HCT116 (cell line): ENCODE measurements around the gene TNIK. TPM values are rescaled to one million over a fixed set of nuclear protein-coding genes. Genes with fewer than 3 reads are reported as not detected.

Experiments
- ATAC-seq: fragments of 200-7000 bp; cut with Tn5 transposase; 2 replicates; pipeline ENCODE4 v1.9.1; 2020; ENCODE audit warnings: mild to moderate bottlenecking, moderate library complexity
- BruUV-seq: library from RNA; stranded (reverse); fragments of 400-500 nt; replicated peaks from 2 replicates; lab custom pipeline; 2021; lab: Mats Ljungman, UMichigan
- CTCF ChIA-PET: fragments of 300-600 bp; sonication (Branson Sonifier 250); formaldehyde crosslinking; loops from one replicate; lab custom pipeline; 2021; ENCODE audit warnings: antibody characterized with exemption; lab: Charles Lee
- POLR2A ChIA-PET: fragments of 300-600, 350-600 bp; sonication (Branson Sonifier 250); formaldehyde crosslinking; loops from one replicate; lab custom pipeline; 2021; ENCODE audit warnings: antibody characterized with exemption; lab: Charles Lee
- RAD21 ChIA-PET, 2 experiments: fragments of 300-600 bp; sonication (Branson Sonifier 250); formaldehyde crosslinking; loops; one replicate each; lab custom pipeline; 2023; ENCODE audit warnings: low total read pairs in 2 of 2; ENCODE audit not compliant: uncharacterized antibody in 2 of 2, unreplicated experiment in 2 of 2, low non-redundant PET in 1 of 2; lab: Charles Lee
- DNase-seq: peaks from one replicate; pipeline ENCODE4 v3.0.0-alpha.2; 2010; ENCODE audit warnings: low read depth, low spot score
- H2AFZ ChIP-seq: fragments of 200-600 bp; shearing (Covaris generic), sonication (generic); 2 replicates; pipeline ENCODE4 v1.6.1; 2017; ENCODE audit warnings: low read depth, mixed run types, mixed read lengths, antibody characterized with exemption, low read length; ENCODE audit not compliant: poor library complexity, severe bottlenecking
- H3K27ac ChIP-seq: 2 replicates; pipeline ENCODE4 v1.5.1; 2012; ENCODE audit warnings: low read depth, low read length
- H3K27me3 ChIP-seq: fragments of 200-600 bp; sonication (generic); 2 replicates; pipeline ENCODE4 v1.6.1; 2016; ENCODE audit warnings: mixed run types, low read length, mixed read lengths; ENCODE audit not compliant: insufficient read depth
- H3K36me3 ChIP-seq, 2 experiments: fragments of 200-500 bp in 1 of 2; fragments of 200-600 bp in 1 of 2; sonication (Bioruptor generic) in 1 of 2; sonication (generic) in 1 of 2; 2 replicates each; pipeline versions ENCODE4 v1.5.1 to v1.6.1; 2014 to 2016; ENCODE audit warnings: low read length in 2 of 2, inconsistent platforms in 1 of 2, mixed read lengths in 1 of 2, mixed run types in 1 of 2; ENCODE audit not compliant: insufficient read depth in 2 of 2, control insufficient read depth in 1 of 2
- H3K4me1 ChIP-seq, 2 experiments: fragments of 200-600 bp in 1 of 2; sonication (generic) in 1 of 2; 2 replicates each; pipeline versions ENCODE4 v1.5.1 to v1.6.1; 2012 to 2017; ENCODE audit warnings: low read length in 2 of 2, inconsistent platforms in 1 of 2, mild to moderate bottlenecking in 1 of 2, mixed read lengths in 1 of 2, mixed run types in 1 of 2, moderate library complexity in 1 of 2; ENCODE audit not compliant: insufficient read depth in 2 of 2, control insufficient read depth in 1 of 2
- H3K4me2 ChIP-seq: fragments of 200-600 bp; sonication (generic); 2 replicates; pipeline ENCODE4 v1.6.1; 2017; ENCODE audit warnings: mixed run types, low read length, mixed read lengths
- H3K4me3 ChIP-seq, 2 experiments: fragments of 200-600 bp in 1 of 2; sonication (generic) in 1 of 2; replicated peaks in 1 of 2; 2 replicates each; pipeline ENCODE4 v1.5.1; 2011 to 2016; ENCODE audit warnings: low read length in 2 of 2, control low read depth in 1 of 2, low read depth in 1 of 2, mild to moderate bottlenecking in 1 of 2, mixed read lengths in 1 of 2, mixed run types in 1 of 2
- H3K79me2 ChIP-seq: fragments of 200-600 bp; sonication (generic); 2 replicates; pipeline ENCODE4 v1.6.1; 2017; ENCODE audit warnings: mild to moderate bottlenecking, mixed run types, low read length, moderate library complexity, mixed read lengths; ENCODE audit not compliant: insufficient read depth
- H3K9ac ChIP-seq: fragments of 200-600 bp; sonication (generic); 2 replicates; pipeline ENCODE4 v1.6.1; 2016; ENCODE audit warnings: low read length, mixed read lengths
- H3K9me2 ChIP-seq: fragments of 200-600 bp; sonication (generic), shearing (Covaris generic); 2 replicates; pipeline ENCODE4 v1.6.1; 2017; ENCODE audit warnings: mixed run types, mild to moderate bottlenecking, moderate library complexity; ENCODE audit not compliant: insufficient read depth
- H3K9me3 ChIP-seq, 2 experiments: fragments of 200-500 bp in 1 of 2; fragments of 200-600 bp in 1 of 2; sonication (Bioruptor generic) in 1 of 2; sonication (generic) in 1 of 2; 2 replicates each; pipeline ENCODE4 v1.6.1; 2014 to 2017; ENCODE audit warnings: low read length in 2 of 2, mixed read lengths in 2 of 2, inconsistent platforms in 1 of 2, low read depth in 1 of 2, mild to moderate bottlenecking in 1 of 2, mixed run types in 1 of 2, moderate library complexity in 1 of 2; ENCODE audit not compliant: control insufficient read depth in 1 of 2, insufficient read depth in 1 of 2
- H4K20me1 ChIP-seq: fragments of 200-600 bp; sonication (generic), shearing (Covaris generic); 2 replicates; pipeline ENCODE4 v1.6.1; 2017; ENCODE audit warnings: mixed run types, mild to moderate bottlenecking, moderate library complexity; ENCODE audit not compliant: insufficient read depth
- CBX3 ChIP-seq: IDR thresholded peaks from 2 replicates; pipeline ENCODE4 v1.6.1; 2012; ENCODE audit warnings: low read depth
- CEBPB ChIP-seq: IDR thresholded peaks from 2 replicates; pipeline ENCODE4 v1.6.1; 2012; ENCODE audit warnings: low read depth
- CTCF ChIP-seq, 3 experiments: fragments of 200-600 bp in 1 of 3; sonication (generic) in 1 of 3; IDR thresholded peaks in 2 of 3; conservative IDR thresholded peaks in 1 of 3; 2 replicates each; pipeline ENCODE4 v1.5.1; 2012 to 2017; ENCODE audit warnings: low read depth in 2 of 3, low read length in 2 of 3, antibody characterized with exemption in 1 of 3, borderline replicate concordance in 1 of 3, control low read depth in 1 of 3, mild to moderate bottlenecking in 1 of 3, mixed read lengths in 1 of 3, mixed run types in 1 of 3, moderate library complexity in 1 of 3; ENCODE audit not compliant: insufficient read depth in 1 of 3
- EGR1 ChIP-seq: IDR thresholded peaks from 2 replicates; pipeline ENCODE4 v1.6.1; 2012; ENCODE audit warnings: low read depth
- ELF1 ChIP-seq: IDR thresholded peaks from 2 replicates; pipeline ENCODE4 v1.6.1; 2012; ENCODE audit warnings: low read depth, borderline replicate concordance
- EZH2 ChIP-seq: fragments of 200-600 bp; sonication (generic); IDR thresholded peaks from 2 replicates; pipeline ENCODE4 v1.6.1; 2017; ENCODE audit warnings: antibody characterized with exemption, mixed run types
- EZH2phosphoT487 ChIP-seq: fragments of 200-600 bp; IDR thresholded peaks from 2 replicates; pipeline ENCODE4 v1.6.1; 2018; ENCODE audit warnings: antibody characterized with exemption, borderline replicate concordance
- FOSL1 ChIP-seq: IDR thresholded peaks from 2 replicates; pipeline ENCODE4 v1.6.1; 2012; ENCODE audit warnings: low read depth
- POLR2AphosphoS5 ChIP-seq: IDR thresholded peaks from 2 replicates; pipeline ENCODE4 v1.6.1; 2011; ENCODE audit warnings: mild to moderate bottlenecking, low read depth, low read length, moderate library complexity
- RAD21 ChIP-seq: IDR thresholded peaks from 2 replicates; pipeline ENCODE4 v1.6.1; 2012; ENCODE audit warnings: low read depth, mild to moderate bottlenecking
- SIN3A ChIP-seq: IDR thresholded peaks from 2 replicates; pipeline ENCODE4 v1.6.1; 2012; ENCODE audit warnings: low read depth
- SP1 ChIP-seq: IDR thresholded peaks from 2 replicates; pipeline ENCODE4 v1.6.1; 2012; ENCODE audit warnings: low read depth
- SRF ChIP-seq: IDR thresholded peaks from 2 replicates; pipeline ENCODE4 v1.6.1; 2012; ENCODE audit warnings: low read depth
- TCF7L2 ChIP-seq: IDR thresholded peaks from 2 replicates; pipeline ENCODE4 v1.7.0; 2011; ENCODE audit warnings: borderline replicate concordance, inconsistent platforms; ENCODE audit not compliant: insufficient read depth, insufficient read length; ENCODE audit errors: extremely low read depth
- YY1 ChIP-seq: IDR thresholded peaks from 2 replicates; pipeline ENCODE4 v1.6.1; 2011; ENCODE audit warnings: low read length, low read depth, moderate library complexity, mild to moderate bottlenecking; ENCODE audit not compliant: insufficient replicate concordance; ENCODE audit errors: extremely low read depth
- ZBTB33 ChIP-seq: IDR thresholded peaks from 2 replicates; pipeline ENCODE4 v1.6.1; 2011; ENCODE audit warnings: mild to moderate bottlenecking, low read length, moderate library complexity; ENCODE audit not compliant: insufficient replicate concordance; ENCODE audit errors: extremely low read depth
- ZFX ChIP-seq: fragments of 450-650 bp; IDR thresholded peaks from 2 replicates; pipeline ENCODE4 v1.6.1; 2017
- ZNF274 ChIP-seq: fragments of 200-500 bp; sonication (Bioruptor generic); IDR thresholded peaks from 2 replicates; pipeline ENCODE4 v1.6.1; 2014; ENCODE audit warnings: mild to moderate bottlenecking, low read depth, low read length, inconsistent platforms
- intact Hi-C: fragments of 100-400 bp; cut with micrococcal nuclease; formaldehyde crosslinking; loops from 2 replicates; pipeline ENCODE4 v1.10.0; 2022
- total RNA-seq: library from RNA; stranded (reverse); gene quantifications from one replicate; pipeline ENCODE4 v1.2.1, GENCODE V29; 2021; ENCODE audit not compliant: unreplicated experiment
- TF ChIP-seq, protein P1 (sequence below): IDR thresholded peaks from 2 replicates; pipeline ENCODE4 v1.6.1; 2012
- TF ChIP-seq, protein P2 (sequence below): IDR thresholded peaks from 2 replicates; pipeline ENCODE4 v1.6.1; 2012

The TNIK gene
- total RNA-seq, 1 experiment from 2014 or later = 24.1 TPM

DNA sequence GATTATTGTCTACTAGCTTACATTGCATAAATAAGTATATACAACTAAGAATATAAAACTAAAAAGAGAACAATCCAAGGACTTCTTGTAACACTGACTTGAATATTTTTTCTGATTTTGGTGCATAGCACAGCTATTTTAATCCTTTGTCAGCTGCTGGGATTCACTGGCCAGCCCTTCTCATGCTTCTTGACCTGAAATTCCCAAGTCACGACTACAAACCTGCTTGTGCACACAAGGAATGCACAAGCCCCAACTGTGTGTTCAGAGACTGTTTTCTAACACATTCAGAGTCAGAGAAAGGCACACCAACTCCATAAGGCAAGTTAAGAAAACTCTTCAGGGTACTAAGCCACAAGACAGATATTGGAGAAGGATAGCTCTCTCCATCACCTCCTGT lies 80.9 kb downstream of the TNIK start:
- no peaks in the 10 kb centered on the region for H3K79me2 ChIP-seq
- no peak overlapping the region for H3K27ac ChIP-seq
- RAD21 ChIA-PET = no interaction called here
- no TSS peak for BruUV-seq
- TF ChIP-seq CEBPB = no peak
- TF ChIP-seq ZFX = no peak
- no peak for TF ChIP-seq EGR1
- no peak for TF ChIP-seq ZNF274
- no peak for TF ChIP-seq ZBTB33
- no peak for TF ChIP-seq FOSL1
- no peak for TF ChIP-seq CTCF (IDR thresholded peaks at IDR 0.05 in 2 of 3, conservative IDR thresholded peaks at IDR 0.05 in 1 of 3; ENCODE audit: borderline replicate concordance in 1 of 3, insufficient read depth in 1 of 3, low read depth in 2 of 3, low read length in 2 of 3)
- TF ChIP-seq TCF7L2 = no peak
- TF ChIP-seq, protein P1, sequence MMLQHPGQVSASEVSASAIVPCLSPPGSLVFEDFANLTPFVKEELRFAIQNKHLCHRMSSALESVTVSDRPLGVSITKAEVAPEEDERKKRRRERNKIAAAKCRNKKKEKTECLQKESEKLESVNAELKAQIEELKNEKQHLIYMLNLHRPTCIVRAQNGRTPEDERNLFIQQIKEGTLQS = no peak
- no peak for TF ChIP-seq SRF
- TF ChIP-seq EZH2 = no peak
- no peak for TF ChIP-seq YY1
- TF ChIP-seq RAD21 = no peak
- TF ChIP-seq, protein P2, sequence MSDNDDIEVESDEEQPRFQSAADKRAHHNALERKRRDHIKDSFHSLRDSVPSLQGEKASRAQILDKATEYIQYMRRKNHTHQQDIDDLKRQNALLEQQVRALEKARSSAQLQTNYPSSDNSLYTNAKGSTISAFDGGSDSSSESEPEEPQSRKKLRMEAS = no peak
- TF ChIP-seq SP1 = no peak
- TF ChIP-seq ELF1 = no peak
- no peak for TF ChIP-seq EZH2phosphoT487
- no peak for TF ChIP-seq SIN3A
- TF ChIP-seq POLR2AphosphoS5 = no peak
- no peak for TF ChIP-seq CBX3
- TF ChIP-seq, all 23 proteins: peak for 0
- no peak overlapping the region for H3K9ac ChIP-seq
- peaks cover 8 to 26% of the 10 kb centered on the region in 2 experiments; a peak in 3 of 4 replicates for H3K4me1 ChIP-seq
- H3K27me3 ChIP-seq = no peaks in the 10 kb centered on the region
- no peak for DNase-seq
- H2AFZ ChIP-seq = no peak overlapping the region
- peak overlapping the region; percentile 26; the same call in 1 of the 2 replicates for H3K4me2 ChIP-seq
- POLR2A ChIA-PET = no interaction called here
- no peak overlapping the region for H3K4me3 ChIP-seq
- 0 out of 2 replicates have a peak, but pooled peaks cover 3% of the 10 kb centered on the region for H3K9me2 ChIP-seq
- no peaks in the 10 kb centered on the region for H3K9me3 ChIP-seq
- H4K20me1 ChIP-seq = no peaks in the 10 kb centered on the region
- intact Hi-C loops = no loop called here
- CTCF ChIA-PET = no interaction called here
- H3K36me3 ChIP-seq = no peaks in the 10 kb centered on the region
- no peak for ATAC-seq
